NB4 (cell line): ENCODE results near the gene PAK2.

Source experiments
- DNase-seq: peaks from one replicate; pipeline ENCODE4 v3.0.0; 2010; ENCODE audit warnings: low read depth
- H3K4me3 ChIP-seq: one replicate; pipeline ENCODE4 v1.5.1; 2011; ENCODE audit warnings: mild to moderate bottlenecking, low read depth, low read length, moderate library complexity
- MYC ChIP-seq: IDR thresholded peaks from 2 replicates; pipeline ENCODE4 v1.6.1; 2011; ENCODE audit warnings: low read depth, low read length
- POLR2A ChIP-seq: IDR thresholded peaks from 2 replicates; pipeline ENCODE4 v1.6.1; 2011; ENCODE audit warnings: mild to moderate bottlenecking; ENCODE audit not compliant: insufficient read length; ENCODE audit errors: extremely low read depth
- TF ChIP-seq, protein P1 (sequence below): IDR thresholded peaks from one replicate; pipeline ENCODE4 v1.5.1; 2012; ENCODE audit warnings: low read depth, low read length
- TF ChIP-seq, protein P2 (sequence below): IDR thresholded peaks from 2 replicates; pipeline ENCODE4 v1.6.1; 2011; ENCODE audit warnings: low read depth, low read length

Gene PAK2

DNA sequence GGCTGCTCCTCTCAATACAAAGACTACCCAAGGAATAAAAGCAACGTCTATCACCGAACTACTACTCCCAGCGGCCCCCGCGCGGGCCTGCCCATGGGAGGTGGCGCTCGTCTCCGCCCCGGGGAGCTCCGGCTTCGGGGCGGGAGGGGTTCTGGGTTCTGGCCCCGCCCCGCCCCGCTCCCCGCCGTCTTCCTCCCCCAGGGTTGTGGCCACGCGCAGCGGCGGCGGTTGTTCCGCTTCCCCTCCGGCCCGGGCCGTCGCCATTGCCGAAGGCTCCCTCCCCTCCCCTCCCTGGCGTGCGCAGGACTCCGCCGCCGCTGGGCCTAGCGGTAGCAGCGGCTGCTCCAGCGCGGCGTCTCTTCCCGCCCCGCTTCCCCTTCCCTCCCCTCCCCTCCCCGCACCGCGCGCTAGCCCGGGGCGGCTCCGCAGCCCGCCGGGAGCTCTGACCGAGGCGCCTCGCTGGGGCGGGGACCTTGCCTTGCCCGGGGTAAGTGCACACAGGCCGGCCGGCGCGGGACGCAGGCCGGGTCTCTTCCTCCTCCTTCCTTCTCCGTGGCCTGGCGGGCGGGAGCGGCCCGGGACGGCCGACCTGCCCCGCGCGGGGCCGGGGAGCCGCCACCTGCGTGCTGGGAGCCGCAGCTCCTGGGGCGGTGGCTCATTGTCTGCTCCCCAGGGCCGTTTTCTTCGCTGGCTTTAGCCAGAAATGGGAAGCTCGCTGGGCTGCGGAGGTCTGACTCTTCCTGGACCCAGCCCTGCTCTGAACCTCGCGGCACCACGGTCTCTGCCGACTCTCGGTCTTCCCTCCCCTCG is at the start of gene PAK2:
Gene PAK2, plus strand, starts transcription at position 187 of the 810 bp plus-strand sequence. CDS start 42,790 bp downstream, outside the sequence.
- peak; percentile 96 for DNase-seq

DNA sequence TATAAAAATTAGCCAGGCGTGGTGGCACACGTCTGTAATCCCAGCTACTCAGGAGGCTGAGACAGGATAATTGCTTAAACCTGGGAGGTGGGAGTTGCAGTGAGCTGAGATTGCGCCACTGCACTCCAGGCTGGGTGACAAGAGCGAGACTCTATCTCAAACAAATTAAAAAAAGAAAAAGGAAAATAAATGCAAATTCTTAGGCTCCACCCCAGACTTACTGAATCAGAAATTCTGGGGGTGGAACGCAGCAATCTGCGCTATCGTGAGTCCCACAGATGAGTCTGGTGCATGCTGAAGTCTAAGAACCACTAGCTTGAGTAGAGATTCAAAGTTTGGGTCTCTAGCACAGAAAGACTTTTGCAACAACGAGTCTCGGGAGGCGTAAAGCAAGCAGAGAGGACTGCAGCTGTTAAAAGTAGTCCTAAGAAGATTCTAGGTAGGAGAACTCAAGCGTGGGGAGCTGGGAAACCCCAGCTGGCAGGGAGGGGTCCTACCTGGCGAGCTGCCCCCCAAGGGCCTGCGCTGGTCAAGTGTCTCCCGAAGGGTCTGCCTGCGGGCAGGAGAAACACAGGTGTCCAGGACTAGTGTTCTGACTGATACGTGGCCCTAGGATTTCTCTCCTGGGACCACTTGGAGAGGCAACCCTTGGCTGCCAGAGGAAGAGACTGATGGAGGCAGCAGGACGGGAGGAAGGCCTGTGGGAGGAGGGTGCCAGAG is 49.6 kb upstream of the PAK2 start:
- H3K4me3 ChIP-seq, result no peak overlapping the region
- peak; percentile 65 for DNase-seq
- TF ChIP-seq, protein P1, sequence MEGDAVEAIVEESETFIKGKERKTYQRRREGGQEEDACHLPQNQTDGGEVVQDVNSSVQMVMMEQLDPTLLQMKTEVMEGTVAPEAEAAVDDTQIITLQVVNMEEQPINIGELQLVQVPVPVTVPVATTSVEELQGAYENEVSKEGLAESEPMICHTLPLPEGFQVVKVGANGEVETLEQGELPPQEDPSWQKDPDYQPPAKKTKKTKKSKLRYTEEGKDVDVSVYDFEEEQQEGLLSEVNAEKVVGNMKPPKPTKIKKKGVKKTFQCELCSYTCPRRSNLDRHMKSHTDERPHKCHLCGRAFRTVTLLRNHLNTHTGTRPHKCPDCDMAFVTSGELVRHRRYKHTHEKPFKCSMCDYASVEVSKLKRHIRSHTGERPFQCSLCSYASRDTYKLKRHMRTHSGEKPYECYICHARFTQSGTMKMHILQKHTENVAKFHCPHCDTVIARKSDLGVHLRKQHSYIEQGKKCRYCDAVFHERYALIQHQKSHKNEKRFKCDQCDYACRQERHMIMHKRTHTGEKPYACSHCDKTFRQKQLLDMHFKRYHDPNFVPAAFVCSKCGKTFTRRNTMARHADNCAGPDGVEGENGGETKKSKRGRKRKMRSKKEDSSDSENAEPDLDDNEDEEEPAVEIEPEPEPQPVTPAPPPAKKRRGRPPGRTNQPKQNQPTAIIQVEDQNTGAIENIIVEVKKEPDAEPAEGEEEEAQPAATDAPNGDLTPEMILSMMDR, result no peak
- TF ChIP-seq, protein P2, sequence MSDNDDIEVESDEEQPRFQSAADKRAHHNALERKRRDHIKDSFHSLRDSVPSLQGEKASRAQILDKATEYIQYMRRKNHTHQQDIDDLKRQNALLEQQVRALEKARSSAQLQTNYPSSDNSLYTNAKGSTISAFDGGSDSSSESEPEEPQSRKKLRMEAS, result no peak
- TF ChIP-seq MYC (no peak), POLR2A (no peak)

More for the DNA sequence above, at the start of gene PAK2:
- TF ChIP-seq MYC, result peak; percentile 90
- TF ChIP-seq, protein P2, result peak; percentile 55
- TF ChIP-seq, protein P1, result no peak
- peak; percentile 45 for TF ChIP-seq POLR2A
- H3K4me3 ChIP-seq, result peak within 1 kb of the TSS; percentile 81

DNA sequence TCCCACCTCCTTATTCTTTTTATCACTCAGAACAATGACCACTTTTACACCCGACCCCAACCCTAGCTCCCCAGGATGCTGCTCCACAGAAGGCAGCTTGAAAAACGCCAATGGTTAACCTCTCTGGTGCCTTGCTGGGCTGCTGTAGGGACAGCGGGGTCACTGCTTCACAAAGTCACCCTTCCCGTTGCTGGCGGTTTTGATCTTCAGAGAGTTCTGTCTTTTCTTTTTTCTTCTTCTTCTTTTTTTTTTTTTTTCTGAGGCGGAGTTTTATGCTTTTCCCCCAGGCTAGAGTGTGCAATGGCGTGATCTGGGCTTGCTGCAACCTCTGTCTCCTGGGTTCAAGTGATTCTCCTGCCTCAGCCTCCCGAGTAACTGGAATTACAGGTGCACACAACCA is 48.3 kb upstream of the PAK2 start:
- TF ChIP-seq, protein P2, result no peak
- TF ChIP-seq, protein P1, result no peak
- TF ChIP-seq MYC, result no peak
- no peak for TF ChIP-seq POLR2A
- DNase-seq, result no peak
- H3K4me3 ChIP-seq, result no peak overlapping the region

DNA sequence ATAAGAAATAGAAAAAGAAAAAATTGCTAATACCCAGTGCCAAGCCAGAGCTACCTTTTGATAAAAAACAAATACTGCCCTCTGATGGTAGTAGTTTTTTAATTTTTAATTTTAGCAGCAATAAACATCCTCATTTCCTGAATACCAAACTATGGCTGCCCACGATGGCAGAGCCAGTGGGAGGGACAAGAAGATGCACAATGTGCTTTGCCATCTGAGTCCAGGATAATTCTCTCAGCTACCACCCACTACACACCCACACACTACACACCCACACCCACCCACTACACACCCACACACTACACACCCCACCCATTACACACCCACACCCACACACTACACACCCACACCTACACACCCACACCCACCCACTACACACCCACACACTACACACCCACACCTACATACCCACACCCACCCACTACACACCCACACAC is 45.4 kb upstream of the PAK2 start:
- DNase-seq, result peak; percentile 43
- no peak overlapping the region for H3K4me3 ChIP-seq
- TF ChIP-seq, protein P1, result no peak
- TF ChIP-seq POLR2A, result no peak
- no peak for TF ChIP-seq MYC
- TF ChIP-seq, protein P2, result no peak

DNA sequence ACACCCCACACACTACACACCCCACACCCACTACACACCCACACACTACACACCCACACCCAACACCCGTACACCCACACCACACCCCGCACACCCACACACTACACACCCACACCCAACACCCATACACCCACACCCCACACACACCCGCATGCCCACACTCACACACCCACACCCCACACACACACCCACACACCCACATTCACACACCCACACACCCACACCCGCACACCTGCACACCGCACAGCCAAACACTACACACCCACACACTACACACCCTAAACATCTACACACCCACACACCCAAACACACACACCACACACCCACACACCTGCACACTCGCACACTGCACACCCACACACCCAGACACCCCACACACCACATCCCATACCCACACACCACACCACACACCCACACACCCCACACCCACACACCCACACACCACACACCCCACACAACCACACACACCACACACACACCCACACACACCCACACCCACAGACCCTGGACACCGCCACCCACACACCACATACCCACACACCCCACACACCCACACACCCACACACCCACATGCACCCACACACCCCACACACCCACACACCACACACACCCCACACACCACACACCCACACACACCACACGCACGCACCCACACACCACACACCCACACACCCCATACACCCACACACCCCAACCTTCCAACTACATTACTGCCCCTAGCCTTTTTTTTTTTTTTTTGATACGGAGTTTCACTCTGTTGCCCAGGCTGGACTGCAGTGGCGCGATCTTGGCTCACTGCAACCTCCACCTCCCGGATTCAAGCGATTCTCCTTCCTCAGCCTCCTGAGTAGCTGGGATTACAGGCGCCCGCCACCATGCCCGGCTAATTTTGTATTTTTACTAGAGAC is 44.5 kb upstream of the PAK2 start:
- no peak for DNase-seq
- no peak overlapping the region for H3K4me3 ChIP-seq
- TF ChIP-seq, protein P2, result no peak
- TF ChIP-seq, protein P1, result no peak
- TF ChIP-seq MYC, result no peak
- no peak for TF ChIP-seq POLR2A
